H4 (cell line): ENCODE measurements around the gene AXIN1. TPM values are rescaled to one million over a fixed set of nuclear protein-coding genes. Genes with fewer than 3 reads are reported as not detected.

Source experiments
- DNase-seq: peaks from one replicate; pipeline ENCODE4 v3.0.0-alpha.2; 2015; ENCODE audit warnings: low spot score
- total RNA-seq: library from RNA; depleted of rRNA; stranded (reverse); fragments of >200 nt; shearing (Covaris generic); gene quantifications from 2 replicates; pipeline ENCODE4 v1.2.3, GENCODE V29; 2014

The AXIN1 gene
- total RNA-seq, 1 experiment from 2014 or later: 5.6 TPM

DNA sequence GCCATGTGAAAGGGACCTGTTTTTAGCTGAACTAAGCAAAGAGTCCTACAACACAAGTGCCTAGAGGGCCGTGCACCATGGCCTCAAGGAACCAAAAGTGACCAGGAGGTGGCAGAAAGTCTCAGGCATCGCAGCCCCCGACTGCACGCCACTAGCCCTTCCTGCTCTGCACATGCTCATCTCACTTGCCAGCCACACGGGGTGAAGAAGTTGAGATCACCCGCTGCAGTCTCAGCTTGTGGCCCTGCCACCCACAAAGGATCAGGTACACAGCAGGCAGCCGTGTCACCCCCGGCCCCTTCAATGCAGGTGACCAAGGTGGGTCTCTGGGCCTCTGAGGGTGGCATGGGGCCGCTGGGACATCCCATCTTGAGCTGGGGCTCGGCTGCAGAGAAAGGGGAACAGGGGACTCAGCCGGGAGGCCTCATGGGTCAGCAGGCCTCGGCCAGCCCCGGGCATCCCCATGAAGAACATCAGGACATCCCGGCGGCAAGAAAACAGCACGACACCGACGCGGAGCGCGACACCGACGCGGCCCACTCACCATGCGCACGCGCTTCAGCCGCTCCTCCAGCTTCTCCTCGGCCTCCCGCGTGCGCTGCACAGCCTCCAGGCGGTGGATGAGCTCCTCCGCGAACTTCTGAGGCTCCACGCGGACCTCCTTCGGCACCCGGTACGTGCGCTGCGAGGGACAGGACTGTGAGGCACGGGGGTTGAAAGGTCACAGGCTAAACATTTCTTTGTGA is 48.6 kb downstream of the AXIN1 start:
- no peak for DNase-seq

DNA sequence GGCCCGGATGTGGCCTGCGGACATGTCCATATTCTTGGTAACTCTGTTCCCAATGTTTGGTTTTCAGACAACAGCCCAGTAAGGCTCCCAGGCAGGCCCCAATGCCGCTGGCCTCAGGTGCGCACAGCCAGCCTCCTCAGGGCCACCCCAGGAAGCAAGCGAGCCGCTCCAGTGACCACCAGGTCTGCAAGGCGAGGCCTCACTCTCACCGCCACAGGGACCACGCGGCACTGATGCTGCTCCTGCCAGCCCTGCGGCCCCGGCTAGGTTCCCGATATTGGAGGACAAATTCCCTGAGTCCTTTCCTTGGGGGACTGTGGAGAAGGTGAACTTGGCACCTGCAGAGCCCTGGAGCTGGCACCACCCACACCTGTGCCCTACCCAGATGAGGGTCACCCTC is 50.6 kb downstream of the AXIN1 start:
- no peak for DNase-seq

DNA sequence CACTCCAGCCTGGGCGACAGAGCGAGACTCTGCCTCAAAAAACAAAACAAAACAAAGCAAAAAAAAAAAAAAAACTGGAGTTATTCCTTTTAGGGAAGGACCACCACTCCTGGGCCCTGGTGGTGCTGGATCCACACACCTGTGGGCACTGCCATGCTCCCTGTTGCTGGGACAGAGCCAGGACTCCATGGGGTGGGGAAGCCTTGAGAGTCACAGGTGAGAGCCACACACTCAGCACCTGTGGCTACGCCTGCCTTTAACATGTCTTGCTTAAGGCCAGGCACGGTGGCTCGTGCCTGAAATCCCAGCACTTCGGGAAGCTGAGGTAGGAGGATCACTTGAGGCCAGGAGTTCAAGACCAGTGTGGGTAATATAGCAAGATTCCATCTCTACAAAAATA is 51.3 kb downstream of the AXIN1 start:
- DNase-seq: no peak

DNA sequence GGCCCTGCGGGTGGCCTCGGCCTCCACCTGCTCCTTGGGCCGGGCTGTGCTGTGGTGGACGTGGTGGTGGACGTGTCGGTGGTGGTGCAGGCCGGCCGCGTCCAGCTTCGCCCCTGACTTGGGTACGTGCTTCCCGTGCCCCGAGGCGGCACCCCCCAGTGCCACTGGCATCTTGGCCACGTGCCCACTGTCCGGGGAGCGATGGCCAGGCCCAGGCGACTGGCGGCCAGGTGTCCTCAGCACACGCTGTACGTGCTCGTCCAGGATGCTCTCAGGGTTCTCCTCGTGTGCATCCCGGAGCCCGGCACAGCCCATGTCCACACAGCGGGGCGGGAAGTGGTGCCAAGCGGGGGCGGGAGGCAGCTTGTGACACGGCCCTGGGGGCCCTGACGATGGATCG is 54.7 kb downstream of the AXIN1 start:
- no peak for DNase-seq

DNA sequence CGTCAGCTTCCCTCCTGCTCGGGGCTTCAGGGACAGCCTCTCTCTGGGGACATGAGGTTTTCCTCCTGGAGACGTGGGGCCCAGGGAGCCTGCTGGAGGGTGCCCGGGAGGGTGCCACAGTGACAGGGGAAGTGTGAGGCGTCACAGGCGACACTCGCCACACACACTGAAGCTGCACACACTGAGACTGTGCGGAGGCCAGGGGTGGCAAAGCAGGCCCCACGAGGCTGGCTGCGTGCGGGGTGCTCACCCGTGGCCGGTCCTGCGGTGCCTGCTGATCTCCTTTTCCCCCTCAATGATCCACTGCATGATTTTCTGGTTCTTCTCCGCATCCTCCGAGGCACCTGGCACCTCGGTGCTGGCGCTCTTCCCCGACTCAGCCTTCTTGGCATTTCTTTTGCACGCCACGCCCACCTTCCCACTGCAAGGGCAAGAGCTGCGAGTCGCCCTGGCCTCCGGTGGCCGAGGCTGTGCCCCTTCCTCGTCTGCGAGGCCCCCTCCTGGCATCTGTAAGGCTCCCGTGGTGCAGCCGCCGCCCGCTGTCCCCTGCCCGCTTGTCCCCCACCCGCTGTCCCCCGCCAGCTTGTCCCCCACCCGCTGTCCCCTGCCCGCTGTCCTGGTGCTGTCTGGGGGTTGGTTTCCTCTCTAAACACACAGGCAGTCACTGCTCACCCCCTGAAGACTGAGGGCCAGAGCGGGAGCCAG is 55.6 kb downstream of the AXIN1 start:
- no peak for DNase-seq

- no peak for DNase-seq
These were observed 56.2 kb downstream of the AXIN1 start for GRCh38 chr16:296276-296675.

DNA sequence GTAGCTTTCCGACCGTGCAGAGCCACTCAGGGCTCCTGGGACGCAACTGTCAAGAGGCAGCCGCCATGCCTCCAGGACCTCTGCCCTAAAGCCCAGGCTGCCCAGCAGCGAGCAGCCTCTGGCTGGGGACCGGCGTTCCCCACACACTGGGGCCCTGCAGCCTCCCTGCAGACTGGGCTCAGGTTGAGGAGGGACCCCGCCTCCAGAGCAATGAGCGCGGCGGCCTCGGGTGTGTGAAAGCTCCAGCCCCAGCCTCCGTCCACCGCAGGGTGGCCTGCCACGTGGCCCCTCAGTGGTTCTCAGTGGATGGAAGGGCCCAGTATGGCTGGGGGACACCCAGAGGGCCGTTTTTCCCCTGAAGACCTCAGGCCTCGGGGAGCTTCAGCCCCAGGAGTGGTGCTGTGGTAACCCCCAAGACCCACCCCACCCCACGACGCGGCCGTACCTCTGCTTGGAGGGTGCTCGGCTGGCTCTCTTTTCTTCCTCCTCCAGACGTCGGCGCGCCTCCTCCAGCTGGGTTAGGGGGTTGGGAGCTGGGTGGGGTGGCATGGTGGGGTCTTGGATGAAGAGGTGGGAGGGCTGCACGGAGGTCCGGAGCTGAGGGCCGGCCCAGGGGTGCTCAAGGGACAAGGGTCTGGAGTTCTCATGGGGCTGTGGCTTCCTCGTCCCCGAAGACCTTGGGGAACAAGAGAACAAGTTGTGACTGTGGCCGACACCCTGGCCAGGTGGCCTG is 59.3 kb downstream of the AXIN1 start:
- no peak for DNase-seq

GRCh38 chr16:291539-291938 is 61.0 kb downstream of the AXIN1 start:
- DNase-seq: no peak

DNA sequence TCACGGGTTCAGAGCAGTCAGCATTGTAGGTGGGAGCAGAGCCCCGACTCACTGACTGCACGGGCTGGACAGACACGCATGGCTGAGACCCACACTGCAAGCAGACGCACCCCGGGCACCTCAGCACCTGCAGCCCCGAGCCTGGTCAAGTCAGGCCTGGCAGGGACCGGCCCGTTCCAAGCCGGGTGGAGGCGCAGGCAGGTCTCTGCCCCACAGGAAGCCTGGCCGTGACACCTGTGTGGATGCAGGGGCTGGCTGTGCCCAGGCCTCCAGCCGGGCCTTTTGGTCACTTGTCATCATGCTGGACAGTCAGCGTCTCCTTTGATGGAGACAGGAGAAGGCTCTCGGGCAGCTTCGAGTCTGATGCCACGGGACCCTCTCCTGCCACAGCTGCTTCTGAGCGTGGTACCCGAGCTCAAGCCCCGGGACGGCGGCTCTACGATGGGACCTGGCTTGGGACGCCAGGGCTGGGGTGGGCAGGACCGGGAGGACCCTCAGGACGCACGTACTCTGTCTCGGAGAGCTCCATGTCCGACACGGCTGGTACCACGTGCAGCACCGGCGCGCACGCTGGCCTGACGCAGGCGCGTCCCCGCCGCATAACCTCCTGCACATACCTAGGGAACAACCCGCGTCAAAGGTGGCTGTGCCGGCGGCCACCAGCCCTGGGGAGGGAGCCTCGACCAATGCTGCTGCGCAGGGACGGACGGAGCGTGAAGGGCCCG is 61.7 kb downstream of the AXIN1 start:
- no peak for DNase-seq

- no peak for DNase-seq
These were observed 62.4 kb downstream of the AXIN1 start for GRCh38 chr16:290015-290680.

- no peak for DNase-seq
These were observed 63.0 kb downstream of the AXIN1 start for GRCh38 chr16:289395-289997.

GRCh38 chr16:287981-288920 is 64.3 kb downstream of the AXIN1 start:
- DNase-seq: no peak

GRCh38 chr16:287298-287811 is 65.2 kb downstream of the AXIN1 start:
- DNase-seq: no peak

DNA sequence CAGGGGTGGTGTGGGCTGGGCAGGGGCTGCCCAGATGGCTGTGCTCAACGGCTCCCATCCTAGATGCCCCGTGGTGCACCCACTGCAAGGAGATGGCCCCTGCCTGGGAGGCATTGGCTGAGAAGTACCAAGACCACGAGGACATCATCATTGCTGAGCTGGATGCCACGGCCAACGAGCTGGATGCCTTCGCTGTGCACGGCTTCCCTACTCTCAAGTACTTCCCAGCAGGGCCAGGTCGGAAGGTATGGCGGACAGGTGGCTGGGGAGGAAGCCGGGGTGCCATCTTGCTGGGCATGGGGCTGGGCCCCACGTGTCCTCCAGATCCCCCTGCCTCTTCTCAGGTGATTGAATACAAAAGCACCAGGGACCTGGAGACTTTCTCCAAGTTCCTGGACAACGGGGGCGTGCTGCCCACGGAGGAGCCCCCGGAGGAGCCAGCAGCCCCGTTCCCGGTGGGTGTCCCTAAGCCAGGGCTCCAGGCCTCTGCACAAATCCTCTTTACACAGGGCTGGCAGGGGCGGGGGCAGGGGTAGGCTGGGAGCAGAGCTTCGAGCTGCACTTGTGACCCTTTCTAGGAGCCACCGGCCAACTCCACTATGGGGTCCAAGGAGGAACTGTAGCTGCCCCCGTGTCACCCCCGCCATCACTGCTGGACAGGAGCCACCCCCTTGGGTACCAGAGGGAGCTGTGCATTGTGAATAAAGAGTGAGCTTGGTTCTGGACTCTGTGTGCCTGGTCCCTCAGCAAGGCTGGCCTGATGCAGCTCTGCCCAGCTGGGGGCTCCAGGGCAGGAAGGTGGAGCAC is 65.8 kb downstream of the AXIN1 start:
- DNase-seq: no peak

- no peak for DNase-seq
These were observed 67.1 kb downstream of the AXIN1 start for GRCh38 chr16:285146-286055.

GRCh38 chr16:284204-285120 is 68.1 kb downstream of the AXIN1 start:
- no peak for DNase-seq
